GM04503 (cell line): ENCODE measurements around the gene HNRNPA3.
A peak's percentile ranks its signal among the peaks of the same experiment; 100 is the strongest.
"Not testable (repeated sequence)": the region's sequence is repeated elsewhere in the genome, so short reads cannot be mapped to it uniquely, and the experiment has no call there.

Experiments
- DNase-seq: peaks from one replicate; pipeline ENCODE4 v3.0.0-alpha.2; 2012; ENCODE audit warnings: low read depth

Gene HNRNPA3

GRCh38 chr2:177234267-177234666, 21.7 kb downstream of the HNRNPA3 start:
- no peak for DNase-seq

DNA sequence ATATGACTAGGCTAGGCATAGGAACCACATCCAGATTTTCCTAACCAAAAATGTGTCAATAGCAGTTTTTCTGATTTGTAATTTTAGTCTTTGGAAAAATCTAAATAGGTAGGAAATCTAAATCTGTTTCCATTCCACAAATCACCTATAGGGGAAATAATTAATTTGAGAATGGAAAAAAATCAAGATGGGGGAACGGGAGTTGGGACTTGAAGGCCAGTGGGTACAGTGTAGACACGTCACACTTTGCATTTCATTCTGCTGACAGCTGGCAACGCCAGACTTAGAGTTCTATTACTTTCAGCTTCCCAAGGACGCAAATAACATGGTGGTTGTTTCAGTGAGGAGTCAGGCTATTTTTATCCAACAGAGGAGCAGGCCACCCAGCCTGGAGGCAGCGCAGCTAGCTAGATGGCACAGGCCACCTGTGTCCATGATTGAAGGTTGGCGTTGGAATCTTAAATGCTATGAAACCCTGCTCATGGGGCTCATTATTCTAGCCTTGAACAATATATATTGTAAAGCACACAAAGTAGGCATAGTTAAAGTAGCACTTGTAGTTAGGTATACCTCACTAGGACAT, 23.4 kb downstream of the HNRNPA3 start:
- no peak for DNase-seq

- DNase-seq = no peak
Observed at GRCh38 chr2:177237932-177238331, 25.3 kb downstream of the HNRNPA3 start.

DNA sequence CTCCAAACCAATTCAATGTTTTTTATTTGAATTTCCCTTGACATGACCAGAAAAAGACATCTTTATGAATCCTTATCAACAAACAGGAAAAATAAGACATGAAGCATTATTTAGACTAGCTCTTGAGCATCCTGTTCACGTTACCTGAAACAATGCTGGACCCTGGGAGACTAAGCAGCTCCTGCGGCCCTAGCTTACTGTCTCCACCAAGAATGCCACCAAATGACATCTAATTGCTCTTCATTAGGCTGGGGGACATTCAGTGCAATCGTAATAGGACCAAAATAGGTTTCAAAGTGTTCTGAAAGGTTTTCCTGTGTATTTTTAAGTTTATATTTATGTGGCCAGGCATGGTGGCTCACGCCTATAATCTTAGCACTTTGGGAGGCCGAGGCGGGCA, 26.5 kb downstream of the HNRNPA3 start:
- no peak for DNase-seq

DNA sequence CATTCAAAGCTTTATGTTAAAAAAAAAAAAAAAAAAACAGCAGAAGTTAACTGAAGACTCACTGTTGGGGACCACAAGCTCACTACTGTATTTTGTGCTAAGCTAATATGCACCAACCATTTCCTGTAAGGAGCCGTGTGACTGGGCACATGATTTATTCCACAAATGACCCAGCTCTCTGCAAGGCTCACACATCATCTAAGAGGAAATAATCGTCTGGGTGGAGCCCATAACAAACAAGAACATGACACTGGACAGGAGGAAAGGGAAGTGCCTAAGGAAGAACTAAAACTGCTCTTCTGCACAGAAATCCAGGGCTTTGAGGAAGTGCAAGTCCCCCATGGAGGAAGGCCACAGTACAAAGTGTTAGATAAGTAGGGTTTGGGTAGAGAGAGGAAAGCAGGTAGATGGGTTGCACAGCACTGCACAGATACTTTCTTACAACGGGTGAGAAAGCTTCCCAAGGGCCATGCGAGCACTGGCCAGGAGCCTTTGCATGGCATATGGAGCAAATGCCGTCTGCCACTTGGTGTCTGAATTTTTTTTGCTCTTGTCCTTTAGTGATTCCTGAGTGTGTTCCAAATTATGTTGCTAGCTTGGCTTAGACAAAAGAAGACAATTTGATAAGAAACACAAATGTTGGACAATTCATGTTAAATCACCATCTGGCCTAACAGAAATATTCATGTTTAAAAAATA, 27.5 kb downstream of the HNRNPA3 start:
- DNase-seq = no peak

DNA sequence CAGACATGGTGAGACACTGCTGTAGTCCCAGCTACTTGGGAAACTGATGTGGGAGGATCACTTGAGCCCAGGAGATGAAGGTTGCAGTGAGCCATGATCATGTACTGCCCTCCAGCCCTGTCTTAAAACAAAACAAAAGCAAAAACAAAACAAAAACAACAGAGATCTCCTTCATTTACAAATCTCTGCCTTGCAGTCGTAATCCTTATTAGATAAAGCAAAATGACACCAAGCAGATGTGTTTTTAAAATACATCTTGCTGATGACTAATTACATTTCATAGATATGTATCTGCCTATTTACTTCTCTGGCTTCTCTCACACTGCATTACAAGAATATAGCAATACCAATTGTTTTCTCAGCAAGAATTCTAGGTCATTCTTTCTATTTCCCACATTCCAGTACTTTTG, 29.1 kb downstream of the HNRNPA3 start:
- no peak for DNase-seq

GRCh38 chr2:177242121-177242987, 29.8 kb downstream of the HNRNPA3 start:
- peak; percentile 91 for DNase-seq

DNA sequence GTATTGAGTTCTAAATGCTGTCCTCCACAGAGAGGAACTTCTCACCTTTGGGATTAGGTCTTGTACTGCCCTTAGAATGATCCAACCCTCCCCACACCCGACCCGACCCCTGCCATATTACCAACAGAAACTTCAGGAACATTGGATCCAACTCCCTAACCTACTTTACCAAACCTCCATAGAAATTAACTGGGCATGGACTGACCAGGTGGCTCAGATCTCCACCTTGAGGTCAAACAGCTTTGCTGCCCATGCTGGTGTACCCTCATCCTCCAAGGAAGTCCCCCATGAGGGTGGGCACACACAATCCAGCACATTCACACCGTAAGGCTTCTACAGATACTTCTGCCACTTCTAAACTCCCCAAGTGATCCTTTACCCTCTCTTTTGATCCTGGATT, 30.5 kb downstream of the HNRNPA3 start:
- DNase-seq = no peak

GRCh38 chr2:177243476-177243875, 30.9 kb downstream of the HNRNPA3 start:
- DNase-seq = no peak

- DNase-seq = no peak
Observed at GRCh38 chr2:177244244-177244771, 31.7 kb downstream of the HNRNPA3 start.

- DNase-seq = peak; percentile 88
Observed at GRCh38 chr2:177245010-177245422, 32.4 kb downstream of the HNRNPA3 start.

DNA sequence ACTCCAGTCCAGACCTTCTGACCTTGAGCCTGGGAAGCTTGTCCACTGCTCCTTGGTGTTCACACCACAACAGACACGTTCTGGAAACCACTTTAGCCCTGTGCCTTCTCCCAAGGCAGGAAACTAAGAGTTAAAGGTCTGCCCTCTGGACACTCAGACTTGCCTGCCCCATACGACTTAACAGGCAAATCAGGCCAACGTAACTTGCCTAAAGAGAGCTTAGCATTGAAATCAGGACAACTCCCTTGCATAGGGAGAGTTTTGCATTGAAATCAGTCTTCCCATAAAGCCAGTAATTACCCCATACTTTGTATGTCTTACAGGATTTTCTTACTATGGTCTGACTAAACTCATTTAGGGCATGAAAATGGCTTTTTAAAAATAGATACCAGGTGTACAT, 33.4 kb downstream of the HNRNPA3 start:
- no peak for DNase-seq

- not testable (repeated sequence) for DNase-seq
Observed at GRCh38 chr2:177246523-177247030, 34.0 kb downstream of the HNRNPA3 start.

DNA sequence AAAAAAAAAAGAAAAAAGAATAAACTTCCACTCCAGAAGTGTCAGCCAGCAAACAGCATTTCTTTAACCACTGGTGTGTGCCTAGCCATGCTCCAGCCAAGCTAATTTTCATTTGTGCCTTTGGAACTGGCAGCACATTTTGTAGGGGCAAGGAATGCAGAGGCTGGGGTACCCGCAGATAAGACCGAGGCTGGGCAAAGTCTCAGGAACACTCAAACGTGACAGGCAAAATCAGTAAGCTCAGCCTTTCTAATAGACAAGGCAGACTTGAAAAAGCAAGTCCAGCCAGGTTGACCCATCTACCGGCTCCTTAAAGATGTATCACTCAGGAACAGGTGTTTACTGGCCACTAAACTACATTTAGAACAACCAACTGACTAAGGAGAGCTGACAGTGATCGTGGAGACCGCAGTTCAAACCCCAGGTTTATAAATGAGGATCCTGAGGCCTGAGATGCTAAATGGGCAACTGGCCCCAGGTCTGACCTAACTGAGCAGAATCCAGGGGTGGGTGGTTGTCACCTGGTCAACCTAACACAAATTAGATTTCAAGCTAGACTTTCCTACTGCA, 35.2 kb downstream of the HNRNPA3 start:
- DNase-seq = no peak

DNA sequence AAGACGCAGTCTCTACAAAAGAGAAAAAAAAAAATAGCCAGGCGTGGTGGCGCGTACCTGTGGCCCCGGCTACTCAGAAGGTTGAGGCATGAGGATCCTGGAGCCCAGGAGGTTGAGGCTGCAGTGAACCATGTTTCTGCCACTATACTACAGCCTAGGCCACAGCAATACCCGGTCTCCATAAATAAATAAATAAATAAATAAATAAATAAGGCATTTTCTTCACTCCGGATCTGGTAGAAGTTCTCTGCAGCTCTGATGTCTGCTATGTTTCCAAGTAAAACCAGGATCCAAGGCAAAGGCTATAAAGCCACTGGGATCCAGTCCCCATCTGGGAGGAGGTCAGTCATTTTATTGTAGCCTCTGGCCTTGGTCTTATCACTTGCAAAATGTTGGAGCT, 36.4 kb downstream of the HNRNPA3 start:
- no peak for DNase-seq

- no peak for DNase-seq
Observed at GRCh38 chr2:177250461-177250860, 37.9 kb downstream of the HNRNPA3 start.

DNA sequence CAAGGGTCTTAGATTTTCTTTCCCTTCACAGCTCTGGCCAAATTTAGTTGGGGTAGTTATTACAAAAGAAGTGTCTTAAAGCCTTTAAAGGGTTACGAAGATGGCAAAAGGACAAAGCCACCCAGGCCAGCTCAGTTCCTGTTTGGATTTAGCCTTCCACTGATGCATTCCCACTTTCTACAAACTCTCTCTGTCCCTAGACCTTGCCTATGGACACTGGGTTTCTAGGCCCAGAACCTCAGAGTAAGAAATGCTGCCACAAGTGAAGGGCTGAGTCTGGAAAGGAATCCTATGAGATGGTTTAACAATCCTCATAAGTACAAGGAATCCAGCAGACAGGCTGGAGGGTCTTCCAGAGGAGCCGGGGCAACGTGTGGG, 38.6 kb downstream of the HNRNPA3 start:
- no peak for DNase-seq

GRCh38 chr2:177252808-177253531, 40.4 kb downstream of the HNRNPA3 start:
- no peak for DNase-seq

- DNase-seq = no peak
Observed at GRCh38 chr2:177253704-177254103, 41.1 kb downstream of the HNRNPA3 start.

GRCh38 chr2:177254433-177255226, 42.0 kb downstream of the HNRNPA3 start:
- no peak for DNase-seq

GRCh38 chr2:177255227-177255601, 42.6 kb downstream of the HNRNPA3 start:
- no peak for DNase-seq
